Esophagus muscularis mucosa (tissue), 4 donors: ENCODE measurements around the gene SLC25A6. TPM values are rescaled to one million over a fixed set of nuclear protein-coding genes. Genes with fewer than 3 reads are reported as not detected.
"Not testable (repeated sequence)": the region's sequence is repeated elsewhere in the genome, so short reads cannot be mapped to it uniquely, and the experiment has no call there.

ENCODE experiments used
- DNase-seq: peaks from one replicate; pipeline ENCODE4 v3.0.0-alpha.2; 2017; ENCODE audit errors: extremely low spot score
- H3K27ac ChIP-seq, 4 donors: fragments of 200-600 bp; sonication (generic); replicated peaks in 1 of 4; 1 replicate in 3 of 4; 2 replicates in 1 of 4; pipeline ENCODE4 v1.5.1; 2016 to 2019; ENCODE audit warnings: mild to moderate bottlenecking in 1 of 4
- H3K27me3 ChIP-seq, 4 donors: fragments of 200-600 bp; sonication (generic); one replicate each; pipeline versions ENCODE4 v1.5.1 to v1.6.0; 2016 to 2019
- H3K36me3 ChIP-seq, 4 donors: fragments of 200-600 bp; sonication (generic); one replicate each; pipeline ENCODE4 v1.5.1; 2016 to 2019
- H3K4me1 ChIP-seq, 4 donors: fragments of 200-600 bp; sonication (generic); one replicate each; pipeline ENCODE4 v1.5.1; 2016 to 2019
- H3K4me3 ChIP-seq, 4 donors: fragments of 200-600 bp; sonication (generic); 1 replicate in 2 of 4; 2 replicates in 2 of 4; pipeline ENCODE4 v1.5.1; 2016 to 2019; ENCODE audit warnings: mild to moderate bottlenecking in 4 of 4, moderate library complexity in 1 of 4
- H3K9me3 ChIP-seq, 4 donors: fragments of 200-600 bp; sonication (generic); 1 replicate in 3 of 4; 2 replicates in 1 of 4; pipeline ENCODE4 v1.5.1; 2016 to 2019
- CTCF ChIP-seq, 3 experiments: fragments of 200-600 bp in 2 of 3; fragments of 450-650 bp in 1 of 3; sonication (generic) in 2 of 3; IDR thresholded peaks; one replicate each; pipeline ENCODE4 v1.5.1; 2017 to 2019; ENCODE audit warnings: antibody characterized with exemption in 3 of 3, mild to moderate bottlenecking in 2 of 3, moderate library complexity in 1 of 3
- EP300 ChIP-seq: sonication (generic); formaldehyde crosslinking; IDR thresholded peaks from one replicate; pipeline ENCODE4 v1.6.1; 2017; ENCODE audit warnings: antibody characterized with exemption
- POLR2A ChIP-seq: fragments of 450-650 bp; IDR thresholded peaks from one replicate; pipeline ENCODE4 v1.6.1; 2017; ENCODE audit warnings: antibody characterized with exemption, moderate library complexity, mild to moderate bottlenecking, low read depth
- POLR2AphosphoS5 ChIP-seq, 2 donors: sonication (generic); formaldehyde crosslinking; IDR thresholded peaks; one replicate each; pipeline ENCODE4 v1.6.1; 2017; ENCODE audit warnings: antibody characterized with exemption in 2 of 2
- WGBS: methylation state at CpG from one replicate; pipeline ENCODE4 v1.1.5; 2018; 5-methylcytosine and 5-hydroxymethylcytosine counted together
- intact Hi-C: fragments of 100-400 bp; cut with DNase I; formaldehyde crosslinking; loops from one replicate; pipeline ENCODE4 v1.15.1; 2023
- total RNA-seq, 4 donors: library from RNA; depleted of rRNA; stranded (reverse); fragments of >200 nt; gene quantifications; one replicate each; pipeline versions ENCODE4 v1.1.0 to v1.2.1, GENCODE V29; 2016

Gene SLC25A6
- total RNA-seq, 4 donors from 2014 or later = 266 to 339 (median 313) TPM

GRCh38 chrX:1433646-1434357 lies 41.9 kb upstream of the SLC25A6 start:
- Histone ChIP-seq H3K4me1 (no peaks in the 10 kb centered on the region), H3K36me3 (peaks cover 5 to 83% (median 60%) of the 10 kb centered on the region in 4 donors), H3K27ac (no peak overlapping the region), H3K9me3 (no peaks in the 10 kb centered on the region), H3K4me3 (no peak overlapping the region), H3K27me3 (no peaks in the 10 kb centered on the region)
- TF ChIP-seq POLR2AphosphoS5 (IDR thresholded peaks at IDR 0.05) (no peak), CTCF (IDR thresholded peaks at IDR 0.05) (no peak), POLR2A (no peak), EP300 (no peak)
- WGBS = 95% methylated on average over 14 of the region's 19 CpGs
- intact Hi-C loops = no loop called here
- no peak for DNase-seq

DNA sequence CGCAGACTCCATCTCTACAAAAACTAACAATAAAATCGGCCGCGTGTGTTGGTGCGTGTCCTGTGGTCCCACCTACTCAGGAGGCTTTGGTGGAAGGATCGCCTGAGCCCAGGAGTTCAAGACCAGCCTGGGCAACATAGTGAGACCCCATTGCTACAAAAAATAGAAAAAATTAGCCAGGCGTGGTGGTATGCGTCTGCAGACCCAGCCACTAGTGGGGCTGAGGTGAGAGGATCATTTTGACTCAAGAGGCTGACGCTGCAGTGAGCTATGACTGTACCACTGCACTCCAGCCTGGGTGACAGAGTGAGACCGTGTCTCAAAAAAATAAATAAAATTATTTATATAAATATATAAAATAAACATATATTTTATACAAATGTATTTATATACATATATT lies 38.5 kb upstream of the SLC25A6 start:
- Histone ChIP-seq H3K36me3 (peaks cover 12 to 71% (median 51%) of the 10 kb centered on the region in 4 donors), H3K27ac (no peak overlapping the region), H3K4me3 (no peak overlapping the region), H3K9me3 (no peaks in the 10 kb centered on the region), H3K4me1 (no peaks in the 10 kb centered on the region), H3K27me3 (no peaks in the 10 kb centered on the region)
- no peak for DNase-seq
- intact Hi-C loops = no loop called here
- 95% methylated on average over 10 of the region's 10 CpGs for WGBS
- TF ChIP-seq CTCF (IDR thresholded peaks at IDR 0.05) (no peak), POLR2A (no peak), POLR2AphosphoS5 (IDR thresholded peaks at IDR 0.05) (no peak), EP300 (no peak)

- peaks cover 24 to 64% (median 44%) of the 10 kb centered on the region in 4 donors for H3K36me3 ChIP-seq
- TF ChIP-seq CTCF (IDR thresholded peaks at IDR 0.05) (no peak), POLR2A (no peak)
- no peak for DNase-seq
- H3K4me3 ChIP-seq = no peak overlapping the region
- no peaks in the 10 kb centered on the region for H3K4me1 ChIP-seq
- WGBS = 90% methylated on average over 29 of the region's 32 CpGs
- H3K9me3 ChIP-seq = peaks cover 0 to 7% (median under 1%) of the 10 kb centered on the region in 4 donors
- H3K27ac ChIP-seq = no peak overlapping the region
- no peaks in the 10 kb centered on the region for H3K27me3 ChIP-seq
- intact Hi-C loops = no loop called here
Observed at GRCh38 chrX:1427756-1428155, 35.8 kb upstream of the SLC25A6 start.

DNA sequence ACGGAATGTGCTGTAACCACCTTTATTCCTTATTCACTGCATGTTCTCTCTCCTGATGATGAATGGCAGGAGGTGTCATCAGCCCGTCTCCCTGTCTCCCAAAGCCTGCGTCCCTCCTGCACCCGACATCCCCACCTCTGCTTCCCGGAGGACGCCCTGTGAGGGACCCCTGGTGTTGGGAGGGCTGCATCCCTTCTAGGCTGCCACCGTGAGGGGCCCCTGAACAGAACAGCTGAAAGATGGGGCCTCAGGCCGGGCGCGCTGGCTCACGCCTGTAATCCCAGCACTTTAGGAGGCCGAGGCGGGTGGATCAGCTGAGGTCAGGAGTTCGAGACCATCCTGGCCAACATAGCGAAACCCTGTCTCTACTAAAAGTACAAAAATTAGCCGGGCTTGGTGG lies 34.4 kb upstream of the SLC25A6 start:
- H3K27me3 ChIP-seq, intact Hi-C loops, H3K4me3 ChIP-seq, H3K4me1 ChIP-seq, DNase-seq, H3K27ac ChIP-seq: not testable (repeated sequence)
- WGBS = 93% methylated on average over 16 of the region's 16 CpGs
- peaks cover 30 to 67% (median 49%) of the 10 kb centered on the region in 4 donors for H3K36me3 ChIP-seq
- H3K9me3 ChIP-seq = peaks cover 0 to 19% (median 4%) of the 10 kb centered on the region in 4 donors

- no peaks in the 10 kb centered on the region for H3K4me1 ChIP-seq
- peaks cover 0 to 19% (median 4%) of the 10 kb centered on the region in 4 donors for H3K9me3 ChIP-seq
- no peak for TF ChIP-seq CTCF (IDR thresholded peaks at IDR 0.05)
- intact Hi-C loops = no loop called here
- DNase-seq = no peak
- no peak overlapping the region for H3K27ac ChIP-seq
- H3K27me3 ChIP-seq = no peaks in the 10 kb centered on the region
- WGBS = 80% methylated on average over 10 of the region's 10 CpGs
- no peak overlapping the region for H3K4me3 ChIP-seq
- H3K36me3 ChIP-seq = peaks cover 30 to 75% (median 54%) of the 10 kb centered on the region in 4 donors
Observed at GRCh38 chrX:1425381-1425780, 33.5 kb upstream of the SLC25A6 start.
